HG03103 (cell line): ENCODE results near the gene XPNPEP2.

Source experiments
- ATAC-seq: cut with Tn5 transposase; IDR thresholded peaks from one replicate; pipeline ENCODE4 v1.9.1; 2021; ENCODE audit warnings: low read depth; ENCODE audit not compliant: unreplicated experiment

The XPNPEP2 gene

GRCh38 chrX:129738466-129739308 is at the start of gene XPNPEP2:
TSS of gene XPNPEP2 (plus strand) at chrX:129738979. CDS start at chrX:129739214, 235 bp downstream.
- ATAC-seq: no peak

GRCh38 chrX:129689796-129690195 is 49.0 kb upstream of the XPNPEP2 start:
- ATAC-seq: no peak

GRCh38 chrX:129690435-129690834 is 48.3 kb upstream of the XPNPEP2 start:
- no peak for ATAC-seq

- no peak for ATAC-seq
Measured at GRCh38 chrX:129693354-129693753, 45.4 kb upstream of the XPNPEP2 start.

GRCh38 chrX:129694805-129695204 is 44.0 kb upstream of the XPNPEP2 start:
- ATAC-seq: no peak

GRCh38 chrX:129695535-129695934 is 43.2 kb upstream of the XPNPEP2 start:
- ATAC-seq: no peak

- ATAC-seq: no peak
Measured at GRCh38 chrX:129695937-129696336, 42.8 kb upstream of the XPNPEP2 start.

GRCh38 chrX:129696463-129697155 is 42.2 kb upstream of the XPNPEP2 start:
- ATAC-seq: no peak

- no peak for ATAC-seq
Measured at GRCh38 chrX:129697204-129697829, 41.5 kb upstream of the XPNPEP2 start.

GRCh38 chrX:129698150-129698549 is 40.6 kb upstream of the XPNPEP2 start:
- ATAC-seq: no peak

GRCh38 chrX:129700536-129700935 is 38.2 kb upstream of the XPNPEP2 start:
- ATAC-seq: no peak

GRCh38 chrX:129701624-129702069 is 37.1 kb upstream of the XPNPEP2 start:
- ATAC-seq: no peak

GRCh38 chrX:129704491-129704890 is 34.3 kb upstream of the XPNPEP2 start:
- ATAC-seq: no peak

GRCh38 chrX:129705377-129705925 is 33.3 kb upstream of the XPNPEP2 start:
- ATAC-seq: no peak

- no peak for ATAC-seq
Measured at GRCh38 chrX:129705988-129706387, 32.8 kb upstream of the XPNPEP2 start.

- no peak for ATAC-seq
Measured at GRCh38 chrX:129706400-129707072, 32.2 kb upstream of the XPNPEP2 start.

- no peak for ATAC-seq
Measured at GRCh38 chrX:129714581-129714980, 24.2 kb upstream of the XPNPEP2 start.

- no peak for ATAC-seq
Measured at GRCh38 chrX:129716507-129716906, 22.3 kb upstream of the XPNPEP2 start.

GRCh38 chrX:129717892-129718291 is 20.9 kb upstream of the XPNPEP2 start:
- ATAC-seq: no peak

GRCh38 chrX:129718676-129719075 is 20.1 kb upstream of the XPNPEP2 start:
- no peak for ATAC-seq
